Stomach (tissue), 9 donors: ENCODE data around the gene C10orf105. TPM values are rescaled to one million over a fixed set of nuclear protein-coding genes. Genes with fewer than 3 reads are reported as not detected.

ENCODE experiments used
- DNase-seq, 2 donors: peaks; one replicate each; pipeline versions ENCODE4 v3.0.0 to v3.0.0-alpha.2; 2013 to 2019
- H3K27ac ChIP-seq, 5 donors: fragments of 200-600 bp in 4 of 5; sonication (generic) in 4 of 5; one replicate each; pipeline ENCODE4 v1.5.1; 2013 to 2019; ENCODE audit warnings: mild to moderate bottlenecking in 1 of 5, moderate library complexity in 1 of 5
- H3K27me3 ChIP-seq, 3 donors: fragments of 200-600 bp; sonication (generic); one replicate each; pipeline ENCODE4 v1.5.1; 2017 to 2019; ENCODE audit warnings: mixed run types in 1 of 3
- H3K36me3 ChIP-seq, 4 donors: fragments of 200-600 bp; sonication (generic); 1 replicate in 3 of 4; 2 replicates in 1 of 4; pipeline ENCODE4 v1.5.1; 2016 to 2019
- H3K4me1 ChIP-seq, 4 donors: fragments of 200-600 bp; sonication (generic); one replicate each; pipeline ENCODE4 v1.5.1; 2016 to 2019
- H3K4me3 ChIP-seq, 4 donors: fragments of 200-600 bp; sonication (generic) in 3 of 4; one replicate each; pipeline ENCODE4 v1.5.1; 2016 to 2019; ENCODE audit warnings: mild to moderate bottlenecking in 1 of 4
- H3K9me3 ChIP-seq, 4 donors: fragments of 200-600 bp; sonication (generic); one replicate each; pipeline ENCODE4 v1.5.1; 2016 to 2019
- CTCF ChIP-seq, 7 experiments: fragments of 450-650 bp in 4 of 7; fragments of 200-600 bp in 3 of 7; sonication (generic) in 3 of 7; IDR thresholded peaks; one replicate each; pipeline ENCODE4 v1.5.1; 2016 to 2019; ENCODE audit warnings: antibody characterized with exemption in 7 of 7, control low read depth in 2 of 7, mild to moderate bottlenecking in 1 of 7
- EP300 ChIP-seq: sonication (generic); formaldehyde crosslinking; IDR thresholded peaks from one replicate; pipeline ENCODE4 v1.6.1; 2017; ENCODE audit warnings: antibody characterized with exemption
- POLR2A ChIP-seq, 4 donors: fragments of 450-650 bp; IDR thresholded peaks; one replicate each; pipeline ENCODE4 v1.6.1; 2016; ENCODE audit warnings: antibody characterized with exemption in 4 of 4, control low read depth in 2 of 4, mild to moderate bottlenecking in 1 of 4, moderate library complexity in 1 of 4
- POLR2AphosphoS5 ChIP-seq, 3 donors: sonication (generic); formaldehyde crosslinking; IDR thresholded peaks; one replicate each; pipeline ENCODE4 v1.6.1; 2016; ENCODE audit warnings: antibody characterized with exemption in 3 of 3
- WGBS, 5 donors: extraction: QIAGEN DNeasy Blood & Tissue Kit in 3 of 5; methylation state at CpG; one replicate each; pipeline versions ENCODE4 v1.1.5 to v1.1.7; 2013 to 2018; 5-methylcytosine and 5-hydroxymethylcytosine counted together
- intact Hi-C: fragments of 100-400 bp; cut with DNase I; formaldehyde crosslinking; loops from one replicate; pipeline ENCODE4 v1.15.1; 2023; ENCODE audit warnings: low total_unique reads
- polyA plus RNA-seq, 3 donors: library from polyadenylated mRNA; stranded (reverse); fragments of 200-250 nt; gene quantifications; one replicate each; pipeline ENCODE4 v1.2.3, GENCODE V29; 2013
- total RNA-seq, 5 donors: library from RNA; depleted of rRNA; stranded (reverse); fragments of >200 nt; gene quantifications; one replicate each; pipeline versions ENCODE4 v1.1.0 to v1.2.3, GENCODE V29; 2014 to 2016
- donor health status: healthy with polysubstance abuse.
- donor health status: Bipolar disorder and iron deficiency.
- donor health status: healthy.

C10orf105 gene
- total and polyA plus RNA-seq, 8 donors = 0.03 TPM; not detected in 7

DNA sequence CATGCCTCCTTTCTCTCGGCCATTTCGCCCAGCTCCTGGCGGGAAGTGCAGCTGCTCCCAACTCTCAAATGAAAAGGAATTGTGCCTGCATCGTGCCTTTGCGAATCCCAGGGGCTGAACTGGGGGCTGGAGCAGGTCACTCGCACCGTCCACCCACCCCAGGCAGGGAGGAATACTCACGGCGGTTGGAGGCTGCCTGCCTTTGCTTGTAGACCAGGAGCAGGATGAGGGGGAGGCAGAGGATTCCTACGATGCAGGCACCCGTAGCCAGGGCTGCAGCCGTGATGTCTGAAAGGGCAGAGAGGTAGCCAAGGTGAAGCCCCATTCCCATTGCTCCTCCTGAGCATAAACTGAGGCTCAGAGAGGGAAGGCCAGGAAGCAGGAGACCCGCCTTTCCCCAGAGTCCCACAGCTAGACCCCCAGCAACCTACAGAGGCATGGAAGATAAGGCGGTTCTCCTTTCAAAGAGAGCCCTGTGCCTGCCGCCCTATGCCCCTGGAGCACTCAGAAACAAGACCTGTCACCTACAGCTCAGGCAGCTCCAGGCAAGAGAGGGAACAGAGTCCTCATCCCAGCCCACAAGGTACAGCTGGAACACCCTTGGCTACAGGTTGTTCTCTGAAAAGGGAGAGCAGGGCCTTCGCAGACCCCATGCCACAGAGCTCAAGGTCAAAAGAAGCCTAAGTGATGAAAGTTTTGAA is 35.8 kb upstream of the C10orf105 start:
- intact Hi-C loops = no loop called here
- peaks cover 27 to 77% (median 71%) of the 10 kb centered on the region in 4 donors for H3K36me3 ChIP-seq
- no peak for DNase-seq
- no peak overlapping the region for H3K4me3 ChIP-seq
- H3K27me3 ChIP-seq = no peaks in the 10 kb centered on the region
- peaks cover 7 to 87% (median 40%) of the 10 kb centered on the region in 4 donors for H3K4me1 ChIP-seq
- no peaks in the 10 kb centered on the region for H3K9me3 ChIP-seq
- WGBS, 5 donors = 89 to 95% (median 90%) methylated on average over 16 of the region's 16 CpGs
- peak overlapping the region in 4 of 5 donors; percentile 62 to 85 (median 78) for H3K27ac ChIP-seq
- TF ChIP-seq POLR2A (IDR thresholded peaks at IDR 0.05) = no peak
- TF ChIP-seq POLR2AphosphoS5 (IDR thresholded peaks at IDR 0.05) = no peak
- TF ChIP-seq CTCF (IDR thresholded peaks at IDR 0.05) = no peak
- no peak for TF ChIP-seq EP300

DNA sequence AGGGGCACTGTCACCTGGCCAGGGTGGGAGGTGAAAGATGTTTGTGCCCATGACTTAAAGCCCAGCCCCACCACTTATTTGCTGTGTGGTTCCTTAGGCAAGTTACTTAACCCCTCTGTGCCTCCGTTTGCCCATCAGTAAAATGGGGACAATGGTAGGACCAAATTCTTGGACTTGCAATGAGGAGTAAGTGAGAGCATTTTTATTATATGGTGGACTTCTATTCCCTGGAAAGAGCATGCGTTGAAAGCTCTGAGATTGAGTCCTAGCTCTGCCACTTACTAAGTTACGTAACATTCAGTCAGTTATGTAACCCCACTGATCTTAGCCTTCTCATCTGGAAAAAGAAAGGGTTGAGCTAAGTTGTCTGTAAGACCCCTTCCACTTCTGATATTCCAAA is 35.0 kb upstream of the C10orf105 start:
- peak overlapping the region in 4 of 5 donors; percentile 50 to 85 (median 78) for H3K27ac ChIP-seq
- peaks cover 15 to 93% (median 44%) of the 10 kb centered on the region in 4 donors for H3K4me1 ChIP-seq
- no peaks in the 10 kb centered on the region for H3K9me3 ChIP-seq
- H3K27me3 ChIP-seq = no peaks in the 10 kb centered on the region
- no peak overlapping the region for H3K4me3 ChIP-seq
- no peak for TF ChIP-seq POLR2A (IDR thresholded peaks at IDR 0.05)
- no peak for TF ChIP-seq EP300
- no peak for TF ChIP-seq CTCF (IDR thresholded peaks at IDR 0.05)
- no peak for TF ChIP-seq POLR2AphosphoS5 (IDR thresholded peaks at IDR 0.05)
- peaks cover 30 to 84% (median 78%) of the 10 kb centered on the region in 4 donors for H3K36me3 ChIP-seq
- WGBS, 5 donors = 86 to 96% (median 88%) methylated on average over 3 of the region's 3 CpGs
- DNase-seq = no peak
- intact Hi-C loops = no loop called here

DNA sequence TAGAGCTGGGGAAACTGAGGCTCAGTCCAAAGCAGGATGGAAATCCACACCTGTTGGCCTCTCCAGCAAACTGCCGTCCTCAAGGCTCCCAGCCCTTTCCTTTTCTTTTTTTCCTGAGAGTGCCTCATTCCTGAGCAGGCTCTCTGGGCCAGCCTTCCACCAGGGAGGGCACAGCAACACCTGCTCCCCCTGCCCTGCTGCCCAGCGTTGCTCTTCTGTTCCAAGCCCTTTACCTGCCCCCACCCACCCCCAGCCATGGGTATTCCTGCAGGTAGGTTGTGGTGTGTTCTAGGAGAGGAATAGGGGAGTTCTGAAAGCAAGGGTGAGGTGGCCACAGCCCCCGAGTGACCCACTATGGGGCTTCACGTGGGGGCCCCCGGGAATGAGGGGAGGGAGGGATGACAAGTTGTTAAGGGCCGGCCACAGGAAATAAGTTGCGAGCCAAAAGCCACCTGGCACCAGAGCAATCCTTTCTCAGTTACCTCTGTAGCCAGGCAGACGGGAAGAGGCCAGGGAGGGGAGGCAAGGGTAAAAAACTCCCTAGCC is 34.5 kb upstream of the C10orf105 start:
- Histone ChIP-seq H3K4me3 (no peak overlapping the region), H3K9me3 (no peaks in the 10 kb centered on the region), H3K27me3 (no peaks in the 10 kb centered on the region), H3K27ac (peak overlapping the region in 4 of 5 donors; percentile 50 to 85 (median 68)), H3K4me1 (peaks cover 20 to 93% (median 50%) of the 10 kb centered on the region in 4 donors), H3K36me3 (peaks cover 30 to 78% (median 73%) of the 10 kb centered on the region in 4 donors)
- no peak for DNase-seq
- intact Hi-C loops = no loop called here
- TF ChIP-seq POLR2AphosphoS5 (IDR thresholded peaks at IDR 0.05) (no peak), POLR2A (IDR thresholded peaks at IDR 0.05) (no peak), EP300 (no peak), CTCF (IDR thresholded peaks at IDR 0.05) (no peak)
- 58 to 68% (median 64%) methylated on average over 8 of the region's 8 CpGs for WGBS, 5 donors

DNA sequence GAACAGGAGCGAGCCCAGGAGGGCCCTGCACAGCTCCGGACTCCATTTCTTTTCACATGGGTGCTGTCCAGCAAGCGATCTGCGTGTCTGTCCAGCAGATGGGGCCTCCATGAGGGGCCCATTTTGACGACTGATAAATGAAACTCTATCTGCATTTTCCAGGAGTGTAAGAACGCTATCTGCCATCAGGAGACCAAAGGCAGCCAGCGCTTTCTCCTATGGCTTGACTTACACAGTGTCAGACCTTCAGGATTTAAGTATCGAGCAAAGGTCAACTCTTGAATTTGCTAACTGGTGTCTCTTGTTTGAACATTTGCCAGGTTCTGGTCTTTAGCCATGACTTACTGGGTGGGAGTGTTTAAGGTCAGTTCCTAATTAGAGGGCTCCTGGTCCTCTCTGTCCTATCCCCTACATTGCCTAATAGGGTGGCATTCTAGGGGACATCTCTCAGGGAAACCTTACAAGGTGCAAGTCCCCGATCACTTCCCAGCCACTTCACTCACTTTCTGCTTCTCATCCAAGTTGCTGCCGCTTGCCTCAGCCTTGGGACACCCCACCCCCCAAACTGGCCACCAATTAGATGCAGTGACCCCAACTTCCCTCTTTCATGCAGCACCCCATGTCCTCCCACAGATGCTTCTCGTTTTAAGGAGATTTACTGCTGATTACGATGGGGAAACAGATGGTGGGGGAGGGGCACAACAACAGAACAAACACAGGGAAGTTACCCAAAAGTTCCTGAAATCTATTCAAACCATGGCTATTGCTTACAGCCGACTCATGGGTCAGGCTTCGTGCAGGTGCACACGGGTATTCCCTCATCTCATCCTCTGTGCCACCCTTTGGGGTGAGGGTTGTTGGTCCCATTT is 33.7 kb upstream of the C10orf105 start:
- no peaks in the 10 kb centered on the region for H3K27me3 ChIP-seq
- DNase-seq = peak in 1 of 2 donors; percentile 59
- peaks cover 27 to 93% (median 57%) of the 10 kb centered on the region in 4 donors for H3K4me1 ChIP-seq
- 71 to 81% (median 74%) methylated on average over 13 to 15 of the region's 15 CpGs for WGBS, 5 donors
- H3K36me3 ChIP-seq = peaks cover 30 to 71% (median 66%) of the 10 kb centered on the region in 4 donors
- H3K9me3 ChIP-seq = no peaks in the 10 kb centered on the region
- H3K4me3 ChIP-seq = no peak overlapping the region
- intact Hi-C loops = no loop called here
- TF ChIP-seq CTCF (IDR thresholded peaks at IDR 0.05) = no peak
- TF ChIP-seq POLR2A (IDR thresholded peaks at IDR 0.05) = no peak
- peak in 1 of 3 donors; percentile 10 for TF ChIP-seq POLR2AphosphoS5 (IDR thresholded peaks at IDR 0.05)
- TF ChIP-seq EP300 = no peak
- peak overlapping the region in 4 of 5 donors; percentile 56 to 85 (median 70) for H3K27ac ChIP-seq
